Type B pancreatic cell (in vitro differentiated cells): ENCODE data around the gene SMAD3. TPM values are rescaled to one million over a fixed set of nuclear protein-coding genes. Genes with fewer than 3 reads are reported as not detected.

Experiments
- DNase-seq: peaks from one replicate; pipeline ENCODE4 v3.0.0; 2021; ENCODE audit warnings: mixed read lengths; ENCODE audit not compliant: unreplicated experiment; ENCODE audit errors: extremely low spot score
- H3K27ac Mint-ChIP-seq: 2 replicates; pipeline ENCODE4 v1.8.0; 2021; ENCODE audit warnings: mild to moderate bottlenecking, mixed read lengths
- H3K27me3 Mint-ChIP-seq: 2 replicates; pipeline ENCODE4 v1.8.0; 2021; ENCODE audit warnings: mixed read lengths
- H3K36me3 Mint-ChIP-seq: 2 replicates; pipeline ENCODE4 v1.8.0; 2021; ENCODE audit warnings: mixed read lengths
- H3K4me1 Mint-ChIP-seq: one replicate; pipeline ENCODE4 v1.8.0; 2021; ENCODE audit warnings: mixed read lengths; ENCODE audit not compliant: unreplicated experiment
- H3K4me3 Mint-ChIP-seq: 2 replicates; pipeline ENCODE4 v1.8.0; 2021; ENCODE audit warnings: mild to moderate bottlenecking, mixed read lengths
- H3K9me3 Mint-ChIP-seq: 2 replicates; pipeline ENCODE4 v1.8.0; 2021; ENCODE audit warnings: mixed read lengths
- CTCF ChIP-seq: fragments of 200-600 bp; sonication (generic); conservative IDR thresholded peaks from 2 replicates; pipeline ENCODE4 v1.5.0; 2021; ENCODE audit warnings: antibody characterized with exemption, mild to moderate bottlenecking
- total RNA-seq: library from RNA; stranded (reverse); gene quantifications from 2 replicates; pipeline ENCODE4 v1.2.1, GENCODE V29; 2021; ENCODE audit warnings: low replicate concordance

Gene SMAD3
- total RNA-seq, 1 donor from 2014 or later, result 52.0 TPM

GRCh38 chr15:67171471-67171870 lies 106.1 kb downstream of the SMAD3 start:
- Mint-ChIP-seq H3K36me3 (peaks cover 59% of the 10 kb centered on the region), H3K27ac (no peak overlapping the region), H3K4me1 (peaks cover 77% of the 10 kb centered on the region), H3K27me3 (peaks cover 3% of the 10 kb centered on the region), H3K4me3 (no peak overlapping the region), H3K9me3 (no peaks in the 10 kb centered on the region)
- no peak for TF ChIP-seq CTCF
- DNase-seq, result no peak

- DNase-seq, result no peak
- Mint-ChIP-seq H3K27ac (no peak overlapping the region), H3K27me3 (peaks cover 3% of the 10 kb centered on the region), H3K4me3 (no peak overlapping the region), H3K4me1 (peaks cover 78% of the 10 kb centered on the region), H3K9me3 (no peaks in the 10 kb centered on the region), H3K36me3 (peaks cover 54% of the 10 kb centered on the region)
- TF ChIP-seq CTCF, result no peak
Observed at GRCh38 chr15:67172172-67172571, 106.8 kb downstream of the SMAD3 start.

GRCh38 chr15:67173005-67173404 lies 107.6 kb downstream of the SMAD3 start:
- H3K9me3 Mint-ChIP-seq, result no peaks in the 10 kb centered on the region
- no peak for TF ChIP-seq CTCF
- no peak overlapping the region for H3K4me3 Mint-ChIP-seq
- peak overlapping the region; percentile 53 for H3K27ac Mint-ChIP-seq
- no peak for DNase-seq
- H3K27me3 Mint-ChIP-seq, result peaks cover 3% of the 10 kb centered on the region
- H3K4me1 Mint-ChIP-seq, result peaks cover 72% of the 10 kb centered on the region
- H3K36me3 Mint-ChIP-seq, result peaks cover 49% of the 10 kb centered on the region

- H3K27ac Mint-ChIP-seq, result peak overlapping the region; percentile 53
- DNase-seq, result no peak
- H3K4me3 Mint-ChIP-seq, result no peak overlapping the region
- no peaks in the 10 kb centered on the region for H3K9me3 Mint-ChIP-seq
- peaks cover 3% of the 10 kb centered on the region for H3K27me3 Mint-ChIP-seq
- H3K36me3 Mint-ChIP-seq, result peaks cover 46% of the 10 kb centered on the region
- TF ChIP-seq CTCF, result no peak
- H3K4me1 Mint-ChIP-seq, result peaks cover 72% of the 10 kb centered on the region
Observed at GRCh38 chr15:67173786-67174185, 108.4 kb downstream of the SMAD3 start.

- Mint-ChIP-seq H3K27ac (peak overlapping the region; percentile 41), H3K4me3 (no peak overlapping the region), H3K27me3 (peaks cover 3% of the 10 kb centered on the region), H3K36me3 (peaks cover 47% of the 10 kb centered on the region), H3K9me3 (no peaks in the 10 kb centered on the region), H3K4me1 (peaks cover 71% of the 10 kb centered on the region)
- DNase-seq, result no peak
- no peak for TF ChIP-seq CTCF
Observed at GRCh38 chr15:67174446-67174845, 109.0 kb downstream of the SMAD3 start.
